NOMO-1 (cell line): ENCODE measurements around the gene CRELD2.

ENCODE experiments used
- DNase-seq, 2 experiments: peaks; one replicate each; lab custom pipeline; 2025; ENCODE audit not compliant: unreplicated experiment in 2 of 2; lab: John Stamatoyannopoulos, UW

The CRELD2 gene

DNA sequence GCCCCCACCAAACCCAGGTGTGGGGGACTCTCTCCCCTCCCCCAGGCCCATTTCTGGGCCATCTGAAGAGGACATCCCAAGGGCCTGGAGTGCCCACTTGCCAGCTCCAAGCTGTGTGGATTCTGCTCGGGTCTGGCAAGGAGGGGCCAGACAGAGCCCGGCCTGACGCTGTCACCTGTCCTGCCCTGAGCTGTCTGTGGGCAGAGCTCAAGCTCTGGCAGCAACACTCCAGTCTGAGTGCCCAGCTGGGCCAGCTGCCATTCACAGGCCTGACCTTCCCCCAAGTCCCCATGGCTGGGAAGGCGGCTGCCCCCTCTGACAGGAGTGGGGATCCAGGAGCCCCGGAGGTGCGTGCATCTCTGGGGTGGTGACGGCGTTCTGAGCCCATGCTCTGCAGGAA, 35.9 kb downstream of the CRELD2 start:
- no peak for DNase-seq

DNA sequence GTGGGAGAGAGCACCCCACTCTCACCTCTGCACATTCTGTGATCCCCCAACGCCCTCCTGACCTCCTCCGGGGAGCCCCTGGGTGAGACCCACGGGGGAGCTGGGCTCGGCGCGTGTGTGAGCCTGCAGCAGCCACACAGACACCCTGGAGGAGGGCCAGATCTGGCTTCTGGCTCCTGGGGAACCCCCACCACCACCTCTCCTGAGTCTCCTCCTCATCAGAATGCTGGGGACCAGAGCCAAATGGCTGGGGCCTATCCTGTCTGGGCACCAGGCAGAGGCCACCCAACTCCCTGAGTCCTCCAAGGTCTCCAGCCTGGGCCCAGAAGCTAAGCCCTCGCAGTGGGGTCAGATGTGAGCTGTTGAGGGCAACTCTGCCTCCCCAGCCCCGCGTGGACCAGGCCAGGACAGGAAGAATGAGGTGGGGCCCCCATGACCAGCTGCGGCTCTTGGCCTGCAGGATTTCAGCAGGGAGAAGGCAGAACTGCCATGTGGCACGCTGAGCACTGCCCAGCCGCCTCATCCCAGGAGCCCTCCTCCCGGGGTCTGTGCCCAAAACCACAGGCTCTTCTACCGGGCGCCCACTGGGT, 36.7 kb downstream of the CRELD2 start:
- DNase-seq, result no peak

DNA sequence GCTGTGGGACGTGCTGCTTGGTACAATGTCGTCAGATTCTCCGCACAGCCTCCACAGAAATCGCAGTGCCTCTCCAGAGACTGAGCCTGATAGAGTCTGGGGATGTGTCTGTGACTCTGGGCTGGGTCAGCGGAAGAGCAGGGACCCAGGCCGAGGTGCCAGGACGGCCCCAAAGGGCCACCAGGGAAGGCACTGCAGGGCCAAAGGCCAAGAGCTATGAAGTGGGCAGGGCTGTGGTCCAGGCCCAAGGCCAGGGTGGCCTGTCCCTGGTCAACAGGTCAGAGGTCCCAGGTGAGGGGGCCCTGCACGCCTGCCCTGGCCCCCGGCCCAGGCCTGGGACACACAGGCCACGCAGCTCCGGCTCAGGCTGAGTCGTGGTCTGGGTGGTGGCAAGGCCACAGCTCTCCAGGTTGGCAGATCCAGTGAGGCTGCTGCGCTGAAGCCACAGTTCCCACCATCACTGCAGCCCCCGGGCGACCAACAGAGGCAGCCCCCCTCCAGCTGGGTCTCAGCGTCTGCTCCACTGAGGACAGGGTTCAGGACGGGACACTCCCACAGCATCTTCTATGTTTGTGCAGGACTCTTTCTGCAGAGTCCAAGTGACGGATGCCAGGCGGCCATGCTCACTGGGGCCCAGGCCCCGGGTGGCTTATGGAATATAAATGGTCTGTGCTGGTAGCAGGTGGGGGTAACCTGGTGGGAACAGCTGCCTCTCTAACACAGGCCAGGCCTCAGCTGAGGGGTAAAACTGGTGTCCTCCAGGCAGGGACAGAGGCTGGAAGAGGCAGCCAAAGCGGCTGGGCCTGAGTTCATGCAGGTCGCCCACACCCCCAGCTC, 37.4 kb downstream of the CRELD2 start:
- DNase-seq, result no peak

DNA sequence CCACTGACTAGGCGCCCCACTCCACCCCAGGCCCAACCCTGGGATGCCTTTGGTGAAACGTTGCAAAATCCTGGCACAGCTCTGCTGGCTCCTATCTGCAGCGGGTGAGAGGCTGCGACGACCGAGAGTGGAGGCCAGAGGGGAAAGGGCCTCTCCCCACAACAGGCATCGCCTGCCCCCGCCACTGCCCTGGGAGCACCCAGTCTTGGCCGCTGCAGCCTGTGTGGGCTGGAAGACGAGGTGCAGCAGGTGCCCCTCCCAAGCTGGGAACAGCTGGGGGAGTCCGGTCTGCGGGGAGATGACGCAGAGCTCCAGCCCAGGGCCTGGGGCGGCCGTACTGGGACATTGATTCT, 38.0 kb downstream of the CRELD2 start:
- no peak for DNase-seq

DNA sequence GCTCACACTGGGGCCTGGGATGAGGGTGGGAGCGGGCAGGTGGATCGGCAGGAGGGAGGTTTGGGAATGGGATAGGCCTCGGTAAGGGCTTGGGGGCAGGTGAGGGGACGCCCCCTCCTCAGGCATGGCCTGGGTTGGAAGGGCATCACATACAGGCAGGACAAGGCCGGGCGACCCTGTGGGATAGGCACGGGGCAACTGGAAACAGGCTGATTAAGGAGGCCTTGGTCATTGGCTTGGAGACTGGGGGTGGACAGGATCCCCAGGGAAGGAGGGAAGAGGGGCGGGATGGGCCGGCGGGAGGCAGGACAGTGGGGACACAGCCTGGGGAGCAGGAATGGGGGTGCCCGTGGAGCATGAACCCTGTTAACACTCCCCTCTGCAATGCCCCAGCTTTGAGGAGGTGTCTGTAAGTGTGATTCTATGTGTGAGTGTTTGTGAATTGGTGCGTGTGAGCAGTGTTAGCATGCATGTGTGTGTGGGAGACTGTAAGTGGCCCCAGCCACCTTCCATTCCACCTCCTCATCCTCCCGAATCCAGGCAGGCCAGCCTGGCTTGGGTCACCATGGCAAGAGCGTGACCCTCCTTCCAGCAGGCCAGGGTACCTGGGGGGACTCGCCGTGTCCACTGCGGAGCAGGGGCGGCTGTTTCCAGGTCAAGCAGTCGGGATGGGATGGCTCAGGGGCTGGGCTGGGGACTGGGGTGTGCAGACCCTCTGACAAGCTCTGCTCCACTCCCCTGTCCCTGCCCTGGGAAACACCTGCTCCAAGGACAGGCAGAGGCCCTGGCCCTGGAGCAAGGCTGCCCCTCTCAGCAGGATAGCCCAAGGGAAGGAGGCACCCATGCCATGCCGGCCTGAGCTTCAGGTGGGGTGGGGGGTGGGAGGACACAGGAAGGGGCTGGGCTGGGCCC, 38.7 kb downstream of the CRELD2 start:
- no peak for DNase-seq

DNA sequence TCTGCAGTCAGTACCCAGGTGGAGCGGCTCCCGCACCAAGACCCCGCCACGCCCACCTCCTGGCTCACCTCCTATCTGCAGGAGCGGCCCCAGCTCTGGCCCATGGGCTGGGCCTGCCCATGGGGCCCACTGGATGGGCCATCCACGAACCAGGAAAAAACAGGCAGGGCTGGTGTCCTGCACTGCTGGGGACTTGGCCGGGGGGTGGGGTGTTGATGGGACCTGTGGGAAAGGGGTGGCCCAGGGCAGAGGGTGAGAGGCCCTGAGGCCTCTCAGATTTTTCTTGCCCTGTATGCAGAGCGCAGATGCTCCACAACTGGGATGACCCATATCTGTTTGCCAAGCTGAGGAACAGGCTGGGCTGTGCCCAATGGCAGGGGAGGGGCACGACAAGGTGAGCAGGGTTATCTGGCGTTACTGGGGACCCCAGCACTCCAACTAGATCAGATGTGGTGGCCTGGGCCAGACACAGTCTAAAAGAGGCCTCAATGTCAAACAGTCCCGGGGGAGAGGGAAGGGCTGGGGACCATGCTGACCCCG, 39.5 kb downstream of the CRELD2 start:
- DNase-seq, result no peak

DNA sequence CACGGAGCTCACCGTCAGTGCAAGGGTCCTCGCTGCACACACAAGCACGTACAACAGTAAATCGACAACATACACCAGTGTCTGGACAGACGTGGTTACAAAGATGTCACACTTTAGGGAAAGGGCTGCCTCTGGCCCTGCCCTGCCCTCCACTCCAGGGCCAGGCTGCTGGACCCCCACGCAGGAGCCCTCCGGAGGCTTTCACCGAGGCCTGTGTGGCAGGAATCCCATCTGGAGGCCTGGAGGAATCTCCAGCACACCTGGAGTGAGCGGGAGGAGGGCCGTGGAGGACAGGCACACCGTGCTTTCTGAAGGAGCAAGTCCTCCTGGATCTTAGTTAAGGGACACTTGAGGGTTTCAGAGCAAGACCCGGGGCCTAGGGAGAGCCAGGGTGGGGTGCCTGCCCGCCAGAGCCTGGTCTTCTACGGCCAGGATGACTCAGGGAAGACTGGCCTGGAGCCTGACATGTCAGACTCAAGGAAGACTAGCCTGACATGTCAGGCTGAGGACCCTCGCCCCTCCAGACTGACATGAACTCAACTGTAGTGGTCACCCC, 40.0 kb downstream of the CRELD2 start:
- no peak for DNase-seq

DNA sequence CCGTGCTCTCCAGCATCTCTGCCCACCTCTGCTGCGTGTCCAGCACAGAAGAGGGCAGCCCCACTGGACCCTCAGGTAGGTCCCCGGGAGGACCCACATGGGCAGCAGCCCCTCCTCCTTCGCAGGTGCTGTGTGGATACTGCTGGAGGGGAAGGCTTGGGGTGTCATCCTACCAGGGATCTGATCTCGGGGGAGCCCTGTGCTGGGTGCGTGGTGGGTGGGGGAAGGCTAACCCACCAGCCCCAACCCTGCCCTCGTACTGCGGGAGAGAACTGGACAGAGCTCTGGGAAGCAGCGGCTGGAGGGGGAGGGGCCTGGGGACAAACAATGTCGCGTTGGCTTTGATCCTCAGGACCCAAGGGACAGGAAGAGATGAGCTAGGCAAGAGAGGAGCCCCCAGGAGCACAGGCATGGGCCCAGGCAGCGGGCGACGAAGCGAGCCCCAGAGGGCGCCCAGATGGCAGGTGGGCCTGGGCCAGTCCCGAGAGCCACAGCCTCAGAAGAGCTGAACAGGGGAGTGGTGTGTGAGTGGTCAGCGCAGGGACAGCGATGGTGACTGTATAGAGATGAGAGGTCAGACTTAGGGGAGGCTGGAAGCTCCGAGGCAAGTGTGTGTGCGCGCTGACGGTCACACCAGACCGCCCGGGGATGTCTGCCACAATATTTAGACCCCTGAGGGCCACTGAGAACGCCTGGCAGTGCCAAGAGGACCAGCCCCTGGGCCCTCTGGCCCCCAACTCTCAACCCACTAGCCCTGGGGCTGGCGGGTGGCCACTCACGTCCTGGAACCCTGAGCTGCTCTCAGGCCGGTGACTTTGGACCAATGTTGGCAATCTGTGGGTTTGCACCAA, 40.7 kb downstream of the CRELD2 start:
- no peak for DNase-seq

DNA sequence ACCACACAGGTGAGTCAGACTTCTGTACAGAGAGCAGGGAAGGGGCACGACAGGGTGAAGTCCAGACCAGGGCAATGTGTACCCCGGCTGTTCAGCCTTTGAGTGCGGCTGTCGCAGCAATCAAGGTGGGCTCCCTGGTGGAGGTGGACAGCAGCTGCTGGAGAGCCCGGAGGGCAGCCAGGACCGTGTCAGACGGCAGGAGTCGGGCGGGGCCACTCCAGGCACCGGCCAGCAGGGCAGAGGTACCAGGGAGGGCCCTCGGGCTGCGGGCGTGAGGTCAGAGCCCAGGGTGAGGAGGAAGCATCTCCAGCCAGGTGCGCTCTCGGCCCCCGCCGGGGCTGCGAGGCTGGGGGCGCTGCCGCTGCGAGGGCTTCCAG, 41.3 kb downstream of the CRELD2 start:
- peak in 1 of 2 experiments; percentile 33 for DNase-seq

DNA sequence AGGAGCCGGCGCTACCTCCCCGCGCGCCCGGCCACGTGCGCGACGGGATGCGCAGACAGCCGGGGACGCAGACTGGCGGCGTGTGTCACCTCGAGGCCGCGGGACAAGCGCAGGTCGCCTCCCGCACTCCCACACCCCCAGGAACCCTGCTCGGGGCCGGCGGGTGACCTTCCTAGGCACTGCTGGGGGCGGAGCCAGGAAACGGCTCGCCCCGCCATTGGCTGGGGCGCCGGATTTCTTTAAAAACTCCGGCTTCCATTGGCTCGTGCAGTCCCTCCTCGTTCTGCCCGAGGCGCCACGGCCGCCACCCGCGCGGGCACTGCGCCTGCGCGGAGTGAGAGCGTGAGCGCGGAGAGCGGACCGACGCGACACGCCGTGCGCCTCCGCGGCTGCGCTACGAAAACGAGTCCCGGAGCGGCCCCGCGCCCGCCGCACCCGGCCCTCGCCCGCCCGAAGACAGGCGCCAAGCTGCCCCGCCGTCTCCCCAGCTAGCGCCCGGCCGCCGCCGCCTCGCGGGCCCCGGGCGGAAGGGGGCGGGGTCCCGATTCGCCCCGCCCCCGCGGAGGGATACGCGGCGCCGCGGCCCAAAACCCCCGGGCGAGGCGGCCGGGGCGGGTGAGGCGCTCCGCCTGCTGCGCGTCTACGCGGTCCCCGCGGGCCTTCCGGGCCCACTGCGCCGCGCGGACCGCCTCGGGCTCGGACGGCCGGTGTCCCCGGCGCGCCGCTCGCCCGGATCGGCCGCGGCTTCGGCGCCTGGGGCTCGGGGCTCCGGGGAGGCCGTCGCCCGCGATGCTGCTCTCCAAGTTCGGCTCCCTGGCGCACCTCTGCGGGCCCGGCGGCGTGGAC, 41.9 kb downstream of the CRELD2 start, which contains the start of gene PIM3:
TSS of gene PIM3 (plus strand) at position 614 of the 846 bp plus-strand sequence. CDS start at position 790, 176 bp downstream.
- DNase-seq, result peak; percentile 96

DNA sequence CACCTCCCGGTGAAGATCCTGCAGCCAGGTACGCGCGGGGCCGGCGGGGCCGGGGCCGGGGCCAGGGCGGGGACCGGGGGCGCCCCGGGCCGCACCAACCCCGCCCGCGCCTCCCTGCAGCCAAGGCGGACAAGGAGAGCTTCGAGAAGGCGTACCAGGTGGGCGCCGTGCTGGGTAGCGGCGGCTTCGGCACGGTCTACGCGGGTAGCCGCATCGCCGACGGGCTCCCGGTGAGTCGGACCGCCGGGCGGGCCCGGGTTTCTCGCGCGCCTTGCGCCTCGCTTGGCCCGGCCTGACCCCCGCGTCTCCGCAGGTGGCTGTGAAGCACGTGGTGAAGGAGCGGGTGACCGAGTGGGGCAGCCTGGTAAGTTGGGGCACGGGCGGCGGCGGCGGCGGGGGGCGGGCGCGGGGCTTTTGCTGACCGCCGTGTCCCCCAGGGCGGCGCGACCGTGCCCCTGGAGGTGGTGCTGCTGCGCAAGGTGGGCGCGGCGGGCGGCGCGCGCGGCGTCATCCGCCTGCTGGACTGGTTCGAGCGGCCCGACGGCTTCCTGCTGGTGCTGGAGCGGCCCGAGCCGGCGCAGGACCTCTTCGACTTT, 42.7 kb downstream of the CRELD2 start:
- DNase-seq, result no peak

DNA sequence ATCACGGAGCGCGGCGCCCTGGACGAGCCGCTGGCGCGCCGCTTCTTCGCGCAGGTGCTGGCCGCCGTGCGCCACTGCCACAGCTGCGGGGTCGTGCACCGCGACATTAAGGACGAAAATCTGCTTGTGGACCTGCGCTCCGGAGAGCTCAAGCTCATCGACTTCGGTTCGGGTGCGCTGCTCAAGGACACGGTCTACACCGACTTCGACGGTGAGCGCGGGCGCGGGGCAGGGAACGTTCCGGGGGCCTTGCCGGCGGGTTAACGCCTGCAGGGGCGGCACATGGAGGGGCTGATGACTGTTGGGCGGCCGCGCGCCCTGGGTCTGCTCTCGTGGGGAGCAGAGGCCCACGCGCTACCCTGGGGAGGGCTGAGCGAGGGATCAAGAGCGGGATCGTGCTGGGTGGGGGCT, 43.2 kb downstream of the CRELD2 start:
- DNase-seq, result no peak

DNA sequence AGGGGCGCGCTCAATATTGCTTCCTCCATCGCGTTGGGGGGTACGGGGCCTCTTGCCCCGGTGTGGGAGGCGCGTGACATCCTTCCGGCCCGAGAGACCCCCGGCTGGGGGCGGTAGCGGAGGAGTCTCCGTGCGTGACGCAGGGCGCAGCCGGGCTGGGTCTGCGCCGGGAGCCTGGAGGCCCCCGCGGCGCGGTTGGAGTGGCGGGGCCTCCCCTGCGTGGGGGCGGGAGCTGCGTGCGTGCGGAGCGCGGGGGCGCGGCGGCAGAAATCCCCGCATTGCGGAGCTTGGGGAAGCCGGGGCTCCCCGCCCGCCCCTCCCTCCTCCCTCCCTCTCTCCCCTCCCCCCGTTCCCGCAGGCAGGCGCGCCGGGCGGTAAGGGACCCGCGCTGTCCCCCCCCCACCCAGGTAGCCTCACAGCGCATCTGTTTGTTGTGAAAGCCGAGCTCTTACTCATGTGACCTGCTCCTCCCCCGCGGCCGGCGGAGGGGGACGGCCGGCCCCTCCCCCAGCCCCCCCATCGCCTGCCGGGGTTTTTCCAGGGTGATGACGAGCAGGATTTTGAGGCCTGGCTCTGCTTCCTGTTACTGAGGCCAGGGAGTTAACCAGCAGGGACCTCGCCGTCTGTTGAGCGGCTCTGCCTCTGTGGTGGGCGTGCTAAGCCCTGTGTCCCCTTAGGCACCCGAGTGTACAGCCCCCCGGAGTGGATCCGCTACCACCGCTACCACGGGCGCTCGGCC, 43.7 kb downstream of the CRELD2 start:
- peak in 1 of 2 experiments; percentile 17 for DNase-seq

DNA sequence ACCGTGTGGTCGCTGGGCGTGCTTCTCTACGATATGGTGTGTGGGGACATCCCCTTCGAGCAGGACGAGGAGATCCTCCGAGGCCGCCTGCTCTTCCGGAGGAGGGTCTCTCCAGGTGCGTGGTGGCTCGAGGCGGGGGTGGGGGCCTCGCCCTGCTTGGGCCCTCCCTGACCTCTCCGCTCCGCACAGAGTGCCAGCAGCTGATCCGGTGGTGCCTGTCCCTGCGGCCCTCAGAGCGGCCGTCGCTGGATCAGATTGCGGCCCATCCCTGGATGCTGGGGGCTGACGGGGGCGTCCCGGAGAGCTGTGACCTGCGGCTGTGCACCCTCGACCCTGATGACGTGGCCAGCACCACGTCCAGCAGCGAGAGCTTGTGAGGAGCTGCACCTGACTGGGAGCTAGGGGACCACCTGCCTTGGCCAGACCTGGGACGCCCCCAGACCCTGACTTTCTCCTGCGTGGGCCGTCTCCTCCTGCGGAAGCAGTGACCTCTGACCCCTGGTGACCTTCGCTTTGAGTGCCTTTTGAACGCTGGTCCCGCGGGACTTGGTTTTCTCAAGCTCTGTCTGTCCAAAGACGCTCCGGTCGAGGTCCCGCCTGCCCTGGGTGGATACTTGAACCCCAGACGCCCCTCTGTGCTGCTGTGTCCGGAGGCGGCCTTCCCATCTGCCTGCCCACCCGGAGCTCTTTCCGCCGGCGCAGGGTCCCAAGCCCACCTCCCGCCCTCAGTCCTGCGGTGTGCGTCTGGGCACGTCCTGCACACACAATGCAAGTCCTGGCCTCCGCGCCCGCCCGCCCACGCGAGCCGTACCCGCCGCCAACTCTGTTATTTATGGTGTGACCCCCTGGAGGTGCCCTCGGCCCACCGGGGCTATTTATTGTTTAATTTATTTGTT, 44.6 kb downstream of the CRELD2 start:
- DNase-seq, result no peak

DNA sequence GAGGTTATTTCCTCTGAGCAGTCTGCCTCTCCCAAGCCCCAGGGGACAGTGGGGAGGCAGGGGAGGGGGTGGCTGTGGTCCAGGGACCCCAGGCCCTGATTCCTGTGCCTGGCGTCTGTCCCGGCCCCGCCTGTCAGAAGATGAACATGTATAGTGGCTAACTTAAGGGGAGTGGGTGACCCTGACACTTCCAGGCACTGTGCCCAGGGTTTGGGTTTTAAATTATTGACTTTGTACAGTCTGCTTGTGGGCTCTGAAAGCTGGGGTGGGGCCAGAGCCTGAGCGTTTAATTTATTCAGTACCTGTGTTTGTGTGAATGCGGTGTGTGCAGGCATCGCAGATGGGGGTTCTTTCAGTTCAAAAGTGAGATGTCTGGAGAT, 45.2 kb downstream of the CRELD2 start:
- no peak for DNase-seq

DNA sequence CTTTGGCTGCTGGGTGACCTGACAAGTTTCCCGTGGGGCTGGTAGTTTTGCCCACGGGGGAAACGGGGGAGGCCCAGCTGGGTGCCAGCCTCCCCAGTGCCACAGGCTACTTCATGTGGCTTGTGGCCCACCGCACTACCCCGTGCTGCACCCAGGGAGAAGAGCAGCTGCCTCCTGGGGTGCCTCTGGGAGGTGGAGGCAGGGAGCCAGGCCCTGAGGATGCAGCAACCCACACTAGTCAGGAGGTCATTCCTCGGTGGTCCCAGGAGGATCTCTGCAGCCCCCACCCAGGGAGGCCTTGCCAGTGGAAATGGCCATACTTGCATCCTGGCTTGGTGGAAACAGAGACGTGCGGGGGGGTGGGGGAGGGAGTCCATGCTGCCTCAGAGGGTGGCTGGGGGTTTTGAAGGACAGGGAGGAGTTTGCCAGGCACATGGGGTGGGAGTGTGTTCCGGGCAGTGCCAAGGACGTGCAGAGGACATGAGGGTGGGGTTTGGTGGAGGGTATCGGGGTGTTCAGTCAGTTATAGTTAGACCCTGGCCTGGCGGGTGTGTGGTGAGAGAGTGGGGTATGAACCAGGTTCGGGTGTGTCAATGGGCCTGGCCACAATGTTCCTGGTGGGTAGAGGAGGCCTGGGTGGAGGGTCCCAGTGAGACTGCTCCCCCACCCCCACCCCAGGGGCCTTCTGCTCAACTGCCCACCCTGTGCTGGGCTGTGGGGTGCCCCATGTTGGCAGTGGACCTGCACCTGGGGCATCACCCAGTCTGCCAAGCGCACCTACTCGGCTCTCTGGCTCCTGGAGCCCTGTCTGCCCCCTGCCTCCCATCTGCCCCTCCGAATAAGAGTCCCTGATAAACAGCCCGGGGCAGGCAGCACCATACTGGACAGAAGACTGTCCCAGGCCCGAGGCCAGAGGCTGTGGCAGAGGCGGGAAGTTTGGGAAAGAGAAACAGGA, 46.0 kb downstream of the CRELD2 start:
- DNase-seq, result no peak
